PC-9 (cell line): Measurements from ENCODE around the gene TP53RK.

ENCODE experiments used
- EZH2 ChIP-seq: fragments of 200-600 bp; sonication (generic); IDR thresholded peaks from 2 replicates; pipeline ENCODE4 v1.8.0; 2017; ENCODE audit warnings: antibody characterized with exemption, low read depth
- TF ChIP-seq, protein P1 (sequence below): fragments of 200-600 bp; sonication (generic); conservative IDR thresholded peaks from 2 replicates; pipeline ENCODE4 v1.6.1; 2017; ENCODE audit warnings: mixed run types, antibody characterized with exemption, mild to moderate bottlenecking, moderate library complexity

DNA sequence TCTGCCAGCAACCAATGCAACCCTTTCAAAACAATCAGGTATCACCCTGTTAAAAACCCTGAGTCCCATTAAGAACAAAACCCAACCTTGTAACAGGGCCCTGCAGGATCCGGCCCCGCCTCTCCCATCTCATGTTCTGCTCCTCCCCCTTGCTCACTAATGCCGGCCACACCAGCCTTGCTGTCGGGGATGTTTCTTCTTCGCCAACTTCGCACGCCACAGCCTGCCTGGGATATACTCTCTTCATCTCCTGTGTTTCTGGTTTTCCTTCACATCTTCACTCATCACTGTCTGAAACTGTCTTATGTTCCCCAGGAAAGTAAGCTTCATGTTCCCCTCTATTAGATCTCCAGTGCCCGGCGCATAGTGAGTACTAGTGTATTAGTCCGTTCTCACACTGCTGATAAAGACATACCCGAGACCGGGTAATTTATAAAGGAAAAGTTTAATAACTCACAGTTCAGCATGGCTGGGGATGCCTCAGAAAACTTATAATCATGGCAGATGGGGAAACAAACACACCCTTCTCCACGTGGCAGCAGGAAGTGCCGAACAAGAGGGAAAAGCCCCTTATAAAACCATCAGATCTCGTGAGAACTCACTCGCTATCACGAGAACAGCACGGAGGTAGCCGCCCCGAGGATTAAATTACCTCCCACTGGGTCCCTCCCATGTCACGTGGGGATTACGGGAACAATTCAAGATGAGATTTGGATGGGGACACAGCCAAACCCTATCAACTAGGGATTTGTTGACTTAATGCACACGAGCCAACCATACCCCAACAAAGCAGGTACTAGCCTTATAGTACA lies 5.1 kb downstream of the TP53RK start:
- TF ChIP-seq, protein P1, sequence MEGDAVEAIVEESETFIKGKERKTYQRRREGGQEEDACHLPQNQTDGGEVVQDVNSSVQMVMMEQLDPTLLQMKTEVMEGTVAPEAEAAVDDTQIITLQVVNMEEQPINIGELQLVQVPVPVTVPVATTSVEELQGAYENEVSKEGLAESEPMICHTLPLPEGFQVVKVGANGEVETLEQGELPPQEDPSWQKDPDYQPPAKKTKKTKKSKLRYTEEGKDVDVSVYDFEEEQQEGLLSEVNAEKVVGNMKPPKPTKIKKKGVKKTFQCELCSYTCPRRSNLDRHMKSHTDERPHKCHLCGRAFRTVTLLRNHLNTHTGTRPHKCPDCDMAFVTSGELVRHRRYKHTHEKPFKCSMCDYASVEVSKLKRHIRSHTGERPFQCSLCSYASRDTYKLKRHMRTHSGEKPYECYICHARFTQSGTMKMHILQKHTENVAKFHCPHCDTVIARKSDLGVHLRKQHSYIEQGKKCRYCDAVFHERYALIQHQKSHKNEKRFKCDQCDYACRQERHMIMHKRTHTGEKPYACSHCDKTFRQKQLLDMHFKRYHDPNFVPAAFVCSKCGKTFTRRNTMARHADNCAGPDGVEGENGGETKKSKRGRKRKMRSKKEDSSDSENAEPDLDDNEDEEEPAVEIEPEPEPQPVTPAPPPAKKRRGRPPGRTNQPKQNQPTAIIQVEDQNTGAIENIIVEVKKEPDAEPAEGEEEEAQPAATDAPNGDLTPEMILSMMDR: no peak
- no peak for TF ChIP-seq EZH2
